Peyer's patch (tissue), 4 donors: ENCODE results near the gene FIBP.

Experiments
- POLR2A ChIP-seq, 2 donors: fragments of 450-650 bp; IDR thresholded peaks; one replicate each; pipeline ENCODE4 v1.5.1; 2017; ENCODE audit warnings: antibody characterized with exemption in 2 of 2, mild to moderate bottlenecking in 2 of 2, moderate library complexity in 2 of 2
- TF ChIP-seq, protein P1 (sequence below), 6 experiments: fragments of 450-650 bp in 4 of 6; fragments of 200-600 bp in 2 of 6; sonication (generic) in 1 of 6; IDR thresholded peaks; one replicate each; pipeline ENCODE4 v1.5.1; 2017 to 2019; ENCODE audit warnings: antibody characterized with exemption in 6 of 6, mild to moderate bottlenecking in 3 of 6, moderate library complexity in 1 of 6

DNA sequence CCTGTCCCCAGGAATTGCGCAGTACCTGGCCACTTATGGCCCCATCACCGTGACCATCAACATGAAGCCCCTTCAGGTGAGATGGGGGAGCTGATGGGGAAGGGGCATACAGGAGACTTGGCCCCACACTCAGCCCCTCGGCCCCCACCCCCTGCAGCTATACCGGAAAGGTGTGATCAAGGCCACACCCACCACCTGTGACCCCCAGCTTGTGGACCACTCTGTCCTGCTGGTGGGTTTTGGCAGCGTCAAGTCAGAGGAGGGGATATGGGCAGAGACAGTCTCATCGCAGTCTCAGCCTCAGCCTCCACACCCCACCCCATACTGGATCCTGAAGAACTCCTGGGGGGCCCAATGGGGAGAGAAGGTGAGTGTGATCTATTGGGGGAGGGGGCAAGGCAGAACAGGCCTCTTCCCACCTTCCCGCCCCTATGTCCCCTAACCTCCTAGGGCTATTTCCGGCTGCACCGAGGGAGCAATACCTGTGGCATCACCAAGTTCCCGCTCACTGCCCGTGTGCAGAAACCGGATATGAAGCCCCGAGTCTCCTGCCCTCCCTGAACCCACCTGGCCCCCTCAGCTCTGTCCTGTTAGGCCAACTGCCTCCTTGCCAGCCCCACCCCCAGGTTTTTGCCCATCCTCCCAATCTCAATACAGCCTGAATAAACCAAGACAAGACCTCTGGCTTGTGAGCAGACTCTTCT lies 5.1 kb downstream of the FIBP start:
- TF ChIP-seq, protein P1, sequence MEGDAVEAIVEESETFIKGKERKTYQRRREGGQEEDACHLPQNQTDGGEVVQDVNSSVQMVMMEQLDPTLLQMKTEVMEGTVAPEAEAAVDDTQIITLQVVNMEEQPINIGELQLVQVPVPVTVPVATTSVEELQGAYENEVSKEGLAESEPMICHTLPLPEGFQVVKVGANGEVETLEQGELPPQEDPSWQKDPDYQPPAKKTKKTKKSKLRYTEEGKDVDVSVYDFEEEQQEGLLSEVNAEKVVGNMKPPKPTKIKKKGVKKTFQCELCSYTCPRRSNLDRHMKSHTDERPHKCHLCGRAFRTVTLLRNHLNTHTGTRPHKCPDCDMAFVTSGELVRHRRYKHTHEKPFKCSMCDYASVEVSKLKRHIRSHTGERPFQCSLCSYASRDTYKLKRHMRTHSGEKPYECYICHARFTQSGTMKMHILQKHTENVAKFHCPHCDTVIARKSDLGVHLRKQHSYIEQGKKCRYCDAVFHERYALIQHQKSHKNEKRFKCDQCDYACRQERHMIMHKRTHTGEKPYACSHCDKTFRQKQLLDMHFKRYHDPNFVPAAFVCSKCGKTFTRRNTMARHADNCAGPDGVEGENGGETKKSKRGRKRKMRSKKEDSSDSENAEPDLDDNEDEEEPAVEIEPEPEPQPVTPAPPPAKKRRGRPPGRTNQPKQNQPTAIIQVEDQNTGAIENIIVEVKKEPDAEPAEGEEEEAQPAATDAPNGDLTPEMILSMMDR (IDR thresholded peaks at IDR 0.05): no peak
- no peak for TF ChIP-seq POLR2A (IDR thresholded peaks at IDR 0.05)
